HCT116 (cell line): Measurements from ENCODE around the gene FOXK1.

Experiments
- CEBPB ChIP-seq: IDR thresholded peaks from 2 replicates; pipeline ENCODE4 v1.6.1; 2012; ENCODE audit warnings: low read depth
- ELF1 ChIP-seq: IDR thresholded peaks from 2 replicates; pipeline ENCODE4 v1.6.1; 2012; ENCODE audit warnings: low read depth, borderline replicate concordance
- EZH2 ChIP-seq: fragments of 200-600 bp; sonication (generic); IDR thresholded peaks from 2 replicates; pipeline ENCODE4 v1.6.1; 2017; ENCODE audit warnings: antibody characterized with exemption, mixed run types
- POLR2A ChIP-seq: IDR thresholded peaks from 2 replicates; pipeline ENCODE4 v1.7.0; 2011; ENCODE audit warnings: borderline replicate concordance; ENCODE audit not compliant: insufficient read depth, insufficient read length; ENCODE audit errors: extremely low read depth
- POLR2AphosphoS5 ChIP-seq: IDR thresholded peaks from 2 replicates; pipeline ENCODE4 v1.6.1; 2011; ENCODE audit warnings: mild to moderate bottlenecking, low read depth, low read length, moderate library complexity
- RAD21 ChIP-seq: IDR thresholded peaks from 2 replicates; pipeline ENCODE4 v1.6.1; 2012; ENCODE audit warnings: low read depth, mild to moderate bottlenecking
- REST ChIP-seq: IDR thresholded peaks from 2 replicates; pipeline ENCODE4 v1.6.1; 2012; ENCODE audit warnings: low read depth
- SIN3A ChIP-seq: IDR thresholded peaks from 2 replicates; pipeline ENCODE4 v1.6.1; 2012; ENCODE audit warnings: low read depth
- SP1 ChIP-seq: IDR thresholded peaks from 2 replicates; pipeline ENCODE4 v1.6.1; 2012; ENCODE audit warnings: low read depth
- TCF7L2 ChIP-seq: IDR thresholded peaks from 2 replicates; pipeline ENCODE4 v1.7.0; 2011; ENCODE audit warnings: borderline replicate concordance, inconsistent platforms; ENCODE audit not compliant: insufficient read depth, insufficient read length; ENCODE audit errors: extremely low read depth
- ZBTB33 ChIP-seq: IDR thresholded peaks from 2 replicates; pipeline ENCODE4 v1.6.1; 2011; ENCODE audit warnings: mild to moderate bottlenecking, low read length, moderate library complexity; ENCODE audit not compliant: insufficient replicate concordance; ENCODE audit errors: extremely low read depth
- TF ChIP-seq, protein P1 (sequence below), 3 experiments: fragments of 200-600 bp in 1 of 3; sonication (generic) in 1 of 3; IDR thresholded peaks in 2 of 3; conservative IDR thresholded peaks in 1 of 3; 2 replicates each; pipeline ENCODE4 v1.5.1; 2012 to 2017; ENCODE audit warnings: low read depth in 2 of 3, low read length in 2 of 3, antibody characterized with exemption in 1 of 3, borderline replicate concordance in 1 of 3, control low read depth in 1 of 3, mild to moderate bottlenecking in 1 of 3, mixed read lengths in 1 of 3, mixed run types in 1 of 3, moderate library complexity in 1 of 3; ENCODE audit not compliant: insufficient read depth in 1 of 3
- TF ChIP-seq, protein P2 (sequence below): IDR thresholded peaks from 2 replicates; pipeline ENCODE4 v1.6.1; 2012

- TF ChIP-seq, protein P1, sequence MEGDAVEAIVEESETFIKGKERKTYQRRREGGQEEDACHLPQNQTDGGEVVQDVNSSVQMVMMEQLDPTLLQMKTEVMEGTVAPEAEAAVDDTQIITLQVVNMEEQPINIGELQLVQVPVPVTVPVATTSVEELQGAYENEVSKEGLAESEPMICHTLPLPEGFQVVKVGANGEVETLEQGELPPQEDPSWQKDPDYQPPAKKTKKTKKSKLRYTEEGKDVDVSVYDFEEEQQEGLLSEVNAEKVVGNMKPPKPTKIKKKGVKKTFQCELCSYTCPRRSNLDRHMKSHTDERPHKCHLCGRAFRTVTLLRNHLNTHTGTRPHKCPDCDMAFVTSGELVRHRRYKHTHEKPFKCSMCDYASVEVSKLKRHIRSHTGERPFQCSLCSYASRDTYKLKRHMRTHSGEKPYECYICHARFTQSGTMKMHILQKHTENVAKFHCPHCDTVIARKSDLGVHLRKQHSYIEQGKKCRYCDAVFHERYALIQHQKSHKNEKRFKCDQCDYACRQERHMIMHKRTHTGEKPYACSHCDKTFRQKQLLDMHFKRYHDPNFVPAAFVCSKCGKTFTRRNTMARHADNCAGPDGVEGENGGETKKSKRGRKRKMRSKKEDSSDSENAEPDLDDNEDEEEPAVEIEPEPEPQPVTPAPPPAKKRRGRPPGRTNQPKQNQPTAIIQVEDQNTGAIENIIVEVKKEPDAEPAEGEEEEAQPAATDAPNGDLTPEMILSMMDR (IDR thresholded peaks at IDR 0.05 in 2 of 3, conservative IDR thresholded peaks at IDR 0.05 in 1 of 3; ENCODE audit: borderline replicate concordance in 1 of 3, insufficient read depth in 1 of 3, low read depth in 2 of 3, low read length in 2 of 3): no peak
- no peak for TF ChIP-seq POLR2AphosphoS5
- TF ChIP-seq, protein P2, sequence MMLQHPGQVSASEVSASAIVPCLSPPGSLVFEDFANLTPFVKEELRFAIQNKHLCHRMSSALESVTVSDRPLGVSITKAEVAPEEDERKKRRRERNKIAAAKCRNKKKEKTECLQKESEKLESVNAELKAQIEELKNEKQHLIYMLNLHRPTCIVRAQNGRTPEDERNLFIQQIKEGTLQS: no peak
- no peak for TF ChIP-seq POLR2A
- no peak for TF ChIP-seq CEBPB
- no peak for TF ChIP-seq RAD21
- no peak for TF ChIP-seq ZBTB33
- no peak for TF ChIP-seq EZH2
- no peak for TF ChIP-seq SP1
- TF ChIP-seq SIN3A: no peak
- TF ChIP-seq ELF1: no peak
- TF ChIP-seq TCF7L2: no peak
- TF ChIP-seq REST: no peak
Observed at GRCh38 chr7:4694305-4694704, 12.2 kb downstream of the FOXK1 start.
